GM08714 (cell line): ENCODE results near the gene ZYG11A.
"Not testable (repeated sequence)": the region's sequence is repeated elsewhere in the genome, so short reads cannot be mapped to it uniquely, and the experiment has no call there.

Experiments used
- H3K4me3 ChIP-seq: fragments of 200-500 bp; sonication (Bioruptor generic); 2 replicates; pipeline ENCODE4 v1.5.1; 2014; ENCODE audit warnings: mild to moderate bottlenecking, low read length, inconsistent platforms
- ZNF274 ChIP-seq: IDR thresholded peaks from 2 replicates; pipeline ENCODE4 v1.6.1; 2012; ENCODE audit warnings: mild to moderate bottlenecking, low read depth, low read length

ZYG11A gene

DNA sequence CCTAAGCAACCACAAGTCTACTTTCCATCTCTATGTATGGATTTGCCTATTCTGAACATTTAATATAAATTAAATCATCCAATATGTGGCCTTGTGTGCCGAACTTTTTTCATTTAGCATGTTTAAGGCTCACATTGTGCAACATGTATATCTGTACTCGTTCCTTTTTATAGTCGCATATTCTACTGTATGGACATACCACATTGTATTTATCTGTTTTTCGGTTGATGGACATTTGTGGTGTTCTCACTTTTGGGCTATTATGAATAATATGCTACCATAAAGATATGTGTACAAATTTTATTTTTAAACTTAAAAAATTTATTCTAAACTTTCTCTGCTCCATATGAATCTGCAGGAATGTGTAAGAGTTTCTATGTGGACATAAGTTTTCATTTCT, 13.0 kb downstream of the ZYG11A start:
- TF ChIP-seq ZNF274: no peak
- no peak overlapping the region for H3K4me3 ChIP-seq

DNA sequence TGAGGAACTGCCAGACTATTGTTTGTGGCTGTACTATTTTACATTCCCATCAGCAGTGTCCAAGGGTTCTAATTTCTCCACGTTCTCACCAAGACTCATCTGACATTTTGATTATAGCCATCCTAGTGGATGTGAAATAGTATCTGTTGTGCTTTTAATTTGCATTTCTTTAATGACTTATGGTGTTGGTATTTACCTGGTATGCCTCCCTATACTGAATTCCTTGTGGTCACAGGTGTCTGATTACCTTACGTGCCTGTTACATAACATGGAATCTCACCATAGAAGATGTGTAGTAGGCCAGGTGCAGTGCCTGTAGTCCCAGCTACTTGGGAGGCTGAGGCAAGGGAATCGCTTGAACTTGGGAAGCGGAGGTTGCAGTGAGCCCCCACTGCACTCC, 13.5 kb downstream of the ZYG11A start:
- no peak for TF ChIP-seq ZNF274
- no peak overlapping the region for H3K4me3 ChIP-seq

DNA sequence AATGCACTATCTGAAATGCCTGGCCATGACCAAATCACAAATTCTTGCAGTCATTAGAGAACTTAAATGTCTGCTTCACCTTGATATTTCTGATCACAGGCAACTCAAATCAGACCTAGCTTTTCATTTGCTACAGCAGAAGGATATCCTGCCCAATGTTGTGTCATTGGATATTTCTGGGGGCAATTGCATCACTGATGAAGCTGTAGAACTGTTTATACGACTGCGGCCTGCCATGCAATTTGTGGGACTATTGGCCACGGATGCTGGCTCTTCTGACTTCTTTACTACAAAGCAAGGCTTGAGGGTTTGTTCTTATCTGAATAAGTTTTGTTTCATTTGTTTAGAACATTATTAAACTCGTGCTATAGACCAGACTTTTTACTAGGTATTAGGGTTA, 14.9 kb downstream of the ZYG11A start:
- H3K4me3 ChIP-seq: no peak overlapping the region
- TF ChIP-seq ZNF274: no peak

DNA sequence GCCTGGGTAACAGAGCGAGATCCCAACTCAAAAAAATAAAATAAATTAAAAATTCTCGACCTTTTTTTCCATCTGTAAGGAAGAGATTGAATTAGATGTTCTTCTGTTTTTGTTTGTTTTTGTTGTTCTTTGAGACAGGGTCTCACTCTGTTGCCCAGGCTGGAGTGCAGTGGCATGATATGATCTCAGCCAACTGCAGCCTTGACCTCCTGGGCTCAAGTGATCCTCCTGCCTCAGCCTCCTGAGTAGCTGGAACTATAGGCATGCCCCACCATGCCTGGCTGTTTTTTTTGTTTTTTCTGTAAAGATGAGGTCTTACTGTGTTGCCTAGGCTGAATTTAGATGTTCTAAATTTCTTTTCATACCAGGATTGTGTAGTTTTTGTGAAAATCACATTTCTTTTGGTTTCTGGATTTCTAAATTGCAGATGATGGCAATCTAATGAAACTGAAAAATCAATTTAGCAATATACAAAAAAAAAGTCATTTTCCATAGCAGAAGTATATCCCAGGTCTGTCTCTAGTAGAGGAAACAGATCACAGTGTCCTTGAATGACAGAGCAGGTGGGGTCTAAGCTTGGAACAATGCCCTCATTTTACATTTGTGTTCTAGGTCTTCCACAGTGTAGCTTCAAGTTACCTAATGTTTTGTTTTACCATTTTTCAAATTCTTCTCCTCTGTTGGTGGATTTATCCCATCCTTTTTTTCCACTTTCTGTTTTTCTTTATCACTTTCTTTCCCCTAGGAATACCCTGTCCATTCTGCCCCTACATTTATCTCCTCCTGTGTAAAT, 20.3 kb downstream of the ZYG11A start:
- no peak for TF ChIP-seq ZNF274

DNA sequence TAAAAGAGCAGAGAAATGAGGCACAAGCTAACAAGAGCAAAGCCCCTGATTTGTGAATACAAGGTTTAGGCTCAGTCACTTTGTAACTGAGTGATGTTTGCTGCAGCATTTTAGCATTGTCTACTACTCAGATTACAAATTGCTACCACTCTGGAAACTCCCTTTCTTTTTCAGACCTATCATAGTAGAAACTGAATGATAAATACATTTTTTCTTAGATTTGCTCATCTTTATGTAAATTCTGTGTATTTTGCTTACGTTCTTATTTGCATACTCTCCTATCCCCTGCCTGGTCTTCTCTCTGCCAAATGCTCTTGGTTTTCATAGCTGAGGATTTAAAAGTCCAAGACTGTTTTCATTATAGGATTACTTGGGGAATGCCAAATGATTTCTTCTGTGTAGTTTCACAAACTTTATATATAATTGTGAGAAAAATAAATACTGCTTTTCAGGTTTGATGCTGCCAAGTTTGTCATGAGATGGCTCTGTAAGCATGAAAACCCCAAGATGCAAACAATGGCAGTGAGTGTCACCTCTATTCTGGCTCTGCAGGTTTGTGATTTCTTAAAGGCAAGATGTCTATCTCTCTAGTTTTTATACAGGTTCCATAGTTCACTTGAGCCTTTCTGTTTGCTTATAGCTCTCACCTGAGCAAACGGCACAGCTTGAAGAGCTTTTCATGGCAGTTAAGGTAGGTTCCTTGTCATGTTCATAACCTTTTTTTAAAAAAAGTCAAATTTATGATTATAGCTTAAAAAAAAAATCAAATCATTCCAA, 24.7 kb downstream of the ZYG11A start:
- H3K4me3 ChIP-seq: no peak overlapping the region
- no peak for TF ChIP-seq ZNF274

More for the DNA sequence above, 20.3 kb downstream of the ZYG11A start:
- no peak overlapping the region for H3K4me3 ChIP-seq

DNA sequence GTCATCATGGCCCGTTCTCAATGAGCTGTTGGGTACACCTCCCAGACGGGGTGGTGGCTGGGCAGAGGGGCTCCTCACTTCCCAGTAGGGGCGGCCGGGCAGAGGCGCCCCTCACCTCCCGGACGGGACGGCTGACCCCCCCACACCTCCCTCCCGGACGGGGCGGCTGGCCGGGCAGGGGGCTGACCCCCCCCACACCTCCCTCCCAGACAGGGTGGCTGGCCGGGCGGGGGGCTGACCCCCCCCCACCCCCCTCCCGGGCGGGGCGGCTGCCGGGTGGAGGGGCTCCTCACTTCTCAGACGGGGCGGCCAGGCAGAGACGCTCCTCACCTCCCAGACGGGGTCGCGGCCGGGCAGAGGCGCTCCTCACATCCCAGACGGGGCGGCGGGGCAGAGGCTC, 27.2 kb downstream of the ZYG11A start:
- not testable (repeated sequence) for H3K4me3 ChIP-seq

DNA sequence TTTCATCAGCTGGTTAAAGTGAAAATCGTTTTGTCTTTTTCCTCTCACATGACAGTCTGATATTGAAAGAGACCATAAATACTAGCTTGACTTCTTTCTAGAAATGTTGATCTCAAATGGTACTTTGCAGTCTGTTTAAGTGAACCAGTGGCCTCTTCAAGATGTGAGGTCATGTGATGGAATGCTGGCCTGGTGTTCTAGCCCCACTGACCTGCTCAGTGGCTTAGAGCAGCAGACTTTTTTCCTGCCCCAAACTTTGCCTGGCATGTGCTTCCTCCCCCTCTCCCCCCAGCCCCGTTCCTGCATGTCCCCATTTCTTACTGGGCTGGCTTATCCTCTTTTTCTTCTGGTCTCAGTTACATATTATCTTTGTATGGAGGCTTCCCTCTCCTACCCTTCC, 34.3 kb downstream of the ZYG11A start:
- no peak for TF ChIP-seq ZNF274
- H3K4me3 ChIP-seq: no peak overlapping the region

DNA sequence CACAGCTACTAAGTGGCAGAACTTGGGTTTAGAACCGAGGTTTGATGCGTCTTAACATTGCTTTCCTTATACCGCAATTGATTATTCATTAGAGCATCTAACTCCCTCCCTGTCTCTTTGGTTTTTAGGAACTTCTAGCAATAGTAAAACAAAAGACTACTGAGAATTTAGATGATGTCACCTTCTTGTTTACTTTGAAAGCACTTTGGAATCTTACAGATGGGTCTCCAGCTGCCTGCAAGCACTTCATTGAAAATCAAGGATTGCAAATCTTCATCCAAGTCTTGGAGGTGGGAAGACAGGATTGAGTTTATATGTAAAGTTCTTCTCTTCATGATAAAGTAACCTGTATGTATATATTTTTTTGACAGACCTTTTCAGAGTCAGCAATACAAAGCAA, 35.0 kb downstream of the ZYG11A start:
- no peak for TF ChIP-seq ZNF274
- H3K4me3 ChIP-seq: no peak overlapping the region

DNA sequence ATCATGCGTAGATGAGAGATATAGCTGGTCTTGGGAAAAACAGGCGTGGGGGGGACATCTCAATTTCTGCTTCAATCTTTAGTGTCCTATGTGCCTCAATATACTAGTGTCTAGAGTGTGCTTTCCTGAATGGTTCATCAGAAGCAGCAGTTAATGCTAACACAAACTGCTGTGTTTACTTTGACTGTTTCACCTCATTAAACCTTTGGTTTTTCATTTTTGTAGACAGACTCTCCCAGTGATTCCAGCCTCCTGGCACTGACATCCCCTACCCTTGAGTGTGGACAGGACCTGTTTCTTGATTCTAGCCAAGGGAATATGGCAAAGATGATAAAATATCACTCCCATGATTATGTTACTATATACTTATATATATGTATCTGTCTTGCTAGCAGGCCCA, 37.6 kb downstream of the ZYG11A start:
- H3K4me3 ChIP-seq: no peak overlapping the region
- no peak for TF ChIP-seq ZNF274

DNA sequence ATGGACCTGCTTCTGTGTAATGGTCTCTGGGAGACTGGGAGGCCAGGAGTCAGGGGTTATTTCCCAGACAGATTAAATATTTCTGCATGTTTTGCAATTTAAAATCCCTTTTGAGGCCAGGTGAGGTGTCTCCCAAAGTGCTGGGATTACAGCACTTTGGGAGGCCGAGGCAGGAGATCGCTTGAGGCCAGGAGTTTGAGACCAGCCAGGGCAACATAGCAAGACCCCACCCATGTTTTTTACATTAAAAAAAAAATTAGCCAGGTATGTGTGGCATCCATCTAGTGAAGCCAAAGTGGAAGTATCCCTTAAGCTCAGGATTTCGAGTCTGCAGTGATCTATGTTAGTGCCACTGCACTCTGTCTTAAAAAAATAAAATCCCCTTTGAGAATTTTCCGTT, 44.9 kb downstream of the ZYG11A start:
- TF ChIP-seq ZNF274: no peak
- H3K4me3 ChIP-seq: no peak overlapping the region

DNA sequence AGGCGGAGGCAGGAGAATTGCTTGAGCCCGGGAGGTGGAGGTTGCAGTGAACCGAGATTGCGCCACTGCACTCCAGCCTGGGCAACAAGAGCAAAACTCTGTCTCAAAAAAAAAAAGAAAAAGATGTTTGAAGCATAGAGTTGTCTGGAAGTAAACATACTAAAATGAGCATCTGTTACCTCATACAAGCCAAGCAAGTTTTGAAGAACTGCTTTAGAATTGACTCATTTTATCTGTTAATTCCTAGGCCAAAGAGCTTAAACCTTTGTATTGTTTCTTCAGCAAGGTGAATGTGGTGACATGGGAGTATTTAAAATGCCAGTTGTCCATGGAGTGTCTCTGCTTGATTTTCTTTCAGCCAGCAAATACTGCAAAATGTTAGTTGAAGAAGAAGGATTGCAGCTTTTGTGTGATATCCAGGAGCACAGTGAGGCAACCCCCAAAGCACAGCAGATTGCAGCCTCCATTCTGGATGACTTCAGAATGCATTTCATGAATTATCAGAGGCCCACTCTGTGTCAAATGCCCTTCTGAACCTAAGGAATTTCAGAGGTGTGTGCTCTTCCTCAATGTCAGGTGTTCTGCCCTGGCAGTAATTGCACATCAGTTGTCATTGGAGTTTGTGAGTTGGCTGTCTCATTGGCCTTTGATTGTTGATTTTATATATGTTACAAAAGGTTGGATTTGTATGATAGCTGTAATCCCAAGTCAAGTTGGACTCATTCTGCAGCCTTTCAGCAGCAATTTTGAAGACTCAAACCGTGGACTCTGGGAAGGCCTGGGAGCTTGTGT, 50.1 kb downstream of the ZYG11A start:
- TF ChIP-seq ZNF274: no peak
- H3K4me3 ChIP-seq: no peak overlapping the region

DNA sequence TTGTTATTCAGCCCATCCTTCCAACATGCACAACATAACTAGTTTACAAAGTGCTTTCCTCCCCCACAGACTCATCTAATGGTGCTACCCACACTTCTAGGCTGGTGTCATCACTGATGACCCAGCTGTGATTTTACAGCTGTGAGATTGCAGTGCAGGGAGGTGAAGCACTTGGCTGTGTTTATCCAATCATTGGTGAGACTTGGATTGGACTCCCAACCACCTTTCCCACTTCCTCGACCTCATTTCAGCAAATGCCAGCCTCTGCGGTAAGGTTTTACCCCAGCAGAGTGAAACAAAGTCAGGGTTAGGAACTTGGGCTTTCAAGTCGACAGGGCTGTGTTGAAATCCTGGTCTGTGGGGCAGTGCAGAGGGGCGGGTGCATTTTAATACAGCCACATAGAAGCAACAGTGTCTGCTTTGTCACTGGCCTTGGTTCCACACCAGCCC, 56.9 kb downstream of the ZYG11A start:
- H3K4me3 ChIP-seq: no peak overlapping the region
- TF ChIP-seq ZNF274: no peak

DNA sequence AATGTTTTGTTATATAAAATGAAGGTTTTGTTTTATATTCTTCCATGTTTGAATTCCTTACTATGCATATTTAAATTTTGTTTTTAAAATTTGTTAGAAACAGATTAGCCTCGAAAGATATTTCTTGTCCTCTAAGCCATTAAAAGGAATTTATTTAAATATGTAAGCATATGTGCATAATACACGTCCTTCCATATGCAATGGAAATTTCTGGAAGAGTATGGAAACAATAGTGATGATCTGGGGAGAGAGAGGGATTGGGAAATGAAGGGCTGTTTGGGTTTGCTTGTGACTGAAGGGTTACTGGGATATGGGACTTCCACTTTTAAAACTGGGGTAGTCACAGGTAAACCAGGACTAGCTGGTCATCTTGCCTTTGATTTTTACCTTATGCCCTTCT, 57.8 kb downstream of the ZYG11A start:
- H3K4me3 ChIP-seq: no peak overlapping the region
- TF ChIP-seq ZNF274: no peak

DNA sequence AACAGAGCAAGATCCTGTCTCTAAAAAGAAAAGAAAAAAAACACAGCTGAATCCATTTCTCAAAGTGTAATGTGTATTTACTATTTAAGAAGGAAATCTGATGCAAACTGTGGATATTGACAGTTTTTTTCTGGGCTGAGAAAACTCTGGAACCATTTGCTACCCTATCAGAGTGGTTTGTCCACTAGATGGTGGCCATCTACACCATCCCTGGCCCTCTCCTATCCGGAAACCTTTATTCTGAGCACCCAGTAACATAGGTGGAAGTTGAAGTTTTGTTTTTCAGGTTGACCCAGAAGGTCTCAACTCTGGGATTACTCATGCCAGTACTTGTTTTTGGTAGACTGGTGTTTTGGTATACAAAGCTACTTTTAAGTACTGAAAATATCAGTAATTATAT, 58.8 kb downstream of the ZYG11A start:
- no peak overlapping the region for H3K4me3 ChIP-seq
- no peak for TF ChIP-seq ZNF274

DNA sequence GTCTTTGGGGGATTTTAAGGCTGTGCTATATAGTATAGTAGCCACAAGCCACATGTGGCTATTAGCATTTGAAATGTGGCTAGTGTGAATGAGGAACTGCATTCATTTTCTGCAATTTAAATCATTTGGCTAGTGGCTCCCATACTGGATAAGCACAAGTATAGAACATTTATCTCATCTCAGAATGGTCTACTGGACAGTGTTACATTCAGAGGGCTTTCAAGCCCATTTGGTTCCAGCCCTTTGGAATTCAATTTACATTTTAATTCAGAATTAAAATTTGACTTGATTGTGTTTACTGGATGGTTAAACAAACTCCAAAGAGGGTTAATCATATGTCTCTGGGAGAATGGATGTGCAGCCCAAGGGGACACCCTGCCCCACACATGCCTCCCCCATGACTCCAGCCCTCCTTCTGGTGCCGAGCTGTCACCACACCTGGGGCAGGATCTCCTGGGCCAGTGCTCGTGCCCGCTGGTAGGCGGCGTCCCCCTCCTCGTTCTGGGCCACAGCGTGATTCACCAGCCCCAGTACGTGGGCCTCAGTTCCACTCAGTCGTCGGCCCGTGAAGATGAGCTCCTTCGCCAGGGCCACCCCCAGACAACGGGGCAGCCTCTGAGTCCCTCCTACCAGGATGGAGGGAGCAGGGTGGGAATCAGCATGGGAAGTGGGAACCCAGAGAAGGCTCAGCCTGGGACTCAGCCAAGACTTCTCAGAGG, 61.8 kb downstream of the ZYG11A start:
- H3K4me3 ChIP-seq: no peak overlapping the region
- TF ChIP-seq ZNF274: no peak
